Stimulated activated effector memory CD8-positive, alpha-beta T cell treated with anti-CD3 and anti-CD28 coated beads, Interleukin-12 subunit alpha, Interleukin-12 subunit beta, amount 100 ng/mL, for 72 hours (primary cell): ENCODE results near the gene TMTC4.

ENCODE experiments used
- ATAC-seq: fragments of 150-1000 bp; cut with Tn5 transposase; 2 replicates; pipeline ENCODE4 v1.10.0; 2021
- DNase-seq, 2 donors: peaks; one replicate each; pipeline ENCODE4 v3.0.0; 2021 to 2022; ENCODE audit warnings: low spot score in 2 of 2
- H3K27ac Mint-ChIP-seq: one replicate; pipeline ENCODE4 v1.8.0; 2022; ENCODE audit warnings: mild to moderate bottlenecking, mixed read lengths
- H3K36me3 Mint-ChIP-seq: one replicate; pipeline ENCODE4 v1.8.0; 2022; ENCODE audit warnings: mild to moderate bottlenecking, mixed read lengths
- H3K4me1 Mint-ChIP-seq: one replicate; pipeline ENCODE4 v1.8.0; 2022; ENCODE audit warnings: mixed read lengths
- H3K4me3 Mint-ChIP-seq: one replicate; pipeline ENCODE4 v1.8.0; 2022; ENCODE audit warnings: mild to moderate bottlenecking, mixed read lengths
- H3K9me3 Mint-ChIP-seq: one replicate; pipeline ENCODE4 v1.8.0; 2022; ENCODE audit warnings: mixed read lengths

TMTC4 gene

DNA sequence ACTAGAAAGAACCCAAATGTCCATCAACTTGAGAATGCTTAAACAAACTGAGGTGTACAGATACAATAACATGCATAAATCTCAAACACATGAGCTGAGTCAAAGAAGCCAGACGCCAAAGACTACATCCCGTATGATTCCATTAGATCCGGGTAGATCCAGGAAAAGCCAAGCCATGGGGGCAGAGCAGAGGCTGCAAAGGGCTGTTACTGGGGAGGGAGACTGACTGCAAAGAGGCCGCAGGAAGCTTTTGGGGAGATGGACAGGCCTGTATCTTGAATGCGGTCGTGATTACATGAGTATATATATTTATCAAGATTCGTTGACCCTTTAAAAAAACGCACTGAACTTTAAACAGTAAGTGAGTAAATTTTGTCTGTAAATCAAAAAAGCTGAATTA lies 114.7 kb downstream of the TMTC4 start:
- DNase-seq: no peak
- H3K4me1 Mint-ChIP-seq: no peaks in the 10 kb centered on the region
- H3K36me3 Mint-ChIP-seq: no peaks in the 10 kb centered on the region
- no peaks in the 10 kb centered on the region for H3K9me3 Mint-ChIP-seq
- H3K4me3 Mint-ChIP-seq: no peak overlapping the region
- no peak for ATAC-seq
- no peak overlapping the region for H3K27ac Mint-ChIP-seq
